HG03045 (cell line): ENCODE results near the gene LRRFIP2.
A peak's percentile ranks its signal among the peaks of the same experiment; 100 is the strongest.
"Not testable (repeated sequence)": the region's sequence is repeated elsewhere in the genome, so short reads cannot be mapped to it uniquely, and the experiment has no call there.

Experiments
- ATAC-seq: cut with Tn5 transposase; IDR thresholded peaks from one replicate; pipeline ENCODE4 v1.9.1; 2021; ENCODE audit warnings: mild to moderate bottlenecking, moderate library complexity; ENCODE audit not compliant: unreplicated experiment

Gene LRRFIP2

DNA sequence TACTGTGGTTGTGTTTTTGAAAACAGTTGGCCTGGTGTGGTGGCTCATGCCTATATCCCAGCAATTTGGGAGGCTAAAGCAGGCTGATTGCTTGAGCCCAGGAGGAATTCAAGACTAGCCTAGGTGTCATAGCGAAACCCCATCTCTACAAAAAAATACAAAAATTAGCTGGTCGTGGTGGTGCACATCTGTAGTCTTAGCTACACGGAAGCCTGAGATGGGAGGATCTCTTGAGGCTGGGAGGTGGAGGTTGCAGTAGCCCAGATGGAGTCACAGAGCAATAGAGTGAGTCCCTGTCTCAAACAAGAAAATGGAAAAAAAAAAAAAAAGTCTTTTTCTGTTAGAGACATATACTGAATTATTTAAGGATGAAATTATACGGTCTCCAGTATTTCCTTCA is 14.7 kb upstream of the LRRFIP2 start:
- no peak for ATAC-seq

- no peak for ATAC-seq
Measured at GRCh38 chr3:37183976-37184375, 9.6 kb upstream of the LRRFIP2 start.

DNA sequence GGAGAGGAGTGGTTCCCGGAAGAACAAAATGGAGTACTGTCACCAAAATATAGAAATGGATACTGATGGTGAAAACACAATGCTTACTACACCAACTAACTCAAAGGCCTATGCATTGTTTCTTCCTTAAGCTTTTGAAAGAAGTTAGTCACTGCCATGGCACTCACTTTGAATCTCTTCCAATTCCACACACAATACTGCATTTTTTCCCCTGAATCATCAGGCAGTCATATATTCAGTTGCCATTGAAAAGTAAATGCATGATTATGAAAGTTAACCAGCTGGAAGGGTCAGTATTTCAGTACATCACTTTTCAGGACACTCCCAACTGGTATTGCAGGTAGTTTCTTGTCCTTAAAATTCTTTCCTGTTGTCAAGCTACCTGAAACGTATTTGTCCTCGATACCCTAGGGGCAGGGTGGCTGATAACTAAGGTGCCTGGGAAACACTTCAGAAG is 9.0 kb upstream of the LRRFIP2 start:
- no peak for ATAC-seq

- no peak for ATAC-seq
Measured at GRCh38 chr3:37182816-37183215, 8.4 kb upstream of the LRRFIP2 start.

GRCh38 chr3:37181756-37182155 is 7.4 kb upstream of the LRRFIP2 start:
- ATAC-seq: no peak

- no peak for ATAC-seq
Measured at GRCh38 chr3:37179144-37179967, 5.0 kb upstream of the LRRFIP2 start.

DNA sequence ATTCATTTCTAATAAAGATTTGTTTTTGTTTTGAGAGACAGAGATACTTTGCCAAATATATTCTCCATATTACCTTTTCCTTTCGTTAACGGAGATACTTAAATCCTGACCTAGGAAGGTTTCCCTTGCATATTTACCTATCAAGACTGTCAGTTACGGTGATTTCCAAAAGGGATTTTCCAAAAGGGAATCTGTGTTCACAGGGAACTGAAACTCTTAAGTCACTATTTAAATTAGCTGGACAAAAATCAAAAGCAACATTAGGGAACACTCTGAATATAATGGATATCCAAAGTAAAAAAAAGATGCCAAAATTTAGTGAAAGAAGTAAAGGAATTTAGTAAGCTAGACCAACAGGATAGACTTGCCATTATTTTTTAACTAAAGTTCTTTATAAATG is 576 bp downstream of the LRRFIP2 start:
- no peak for ATAC-seq

DNA sequence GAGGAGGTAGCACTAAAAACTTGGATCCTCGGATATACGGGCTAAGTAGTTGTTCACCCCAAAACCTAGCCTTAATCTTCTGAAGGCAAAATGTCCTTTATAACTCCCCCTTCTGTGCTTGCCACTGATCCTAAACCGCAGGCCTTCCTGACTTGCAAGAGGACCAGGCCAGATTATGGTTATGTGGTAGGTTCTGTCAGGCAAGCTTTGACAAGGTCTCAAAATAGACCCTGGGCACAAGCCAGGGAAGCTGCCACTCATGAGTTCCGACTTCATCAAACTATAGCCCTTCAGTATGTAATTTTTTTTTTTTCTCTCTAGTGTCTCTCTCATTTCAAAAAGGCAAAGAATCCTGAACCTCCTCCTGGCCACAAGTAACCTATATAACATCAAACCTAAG is 3.2 kb downstream of the LRRFIP2 start:
- ATAC-seq: no peak

DNA sequence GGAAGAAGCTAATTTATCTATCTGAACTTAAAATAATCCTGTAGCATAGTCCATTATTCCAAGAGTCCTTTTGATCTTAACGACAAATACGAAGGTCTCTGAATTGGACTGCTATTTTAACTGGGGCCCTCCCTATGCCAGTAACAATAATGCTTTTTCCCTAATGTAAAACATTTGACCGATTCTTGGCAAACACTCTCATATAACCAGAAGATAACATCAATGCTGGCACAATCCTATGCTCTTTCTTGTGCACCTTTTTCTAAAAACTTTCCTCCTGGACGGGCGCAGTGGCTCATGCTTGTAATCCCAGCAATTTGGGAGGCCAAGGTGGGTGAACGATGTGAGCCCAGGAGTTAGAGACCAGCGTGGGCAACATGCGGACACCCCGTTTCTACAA is 3.9 kb downstream of the LRRFIP2 start:
- no peak for ATAC-seq

GRCh38 chr3:37170060-37170459 is 4.3 kb downstream of the LRRFIP2 start:
- no peak for ATAC-seq

GRCh38 chr3:37168896-37169295 is 5.5 kb downstream of the LRRFIP2 start:
- ATAC-seq: no peak

GRCh38 chr3:37163262-37164015 is 10.9 kb downstream of the LRRFIP2 start:
- ATAC-seq: peak; percentile 36

DNA sequence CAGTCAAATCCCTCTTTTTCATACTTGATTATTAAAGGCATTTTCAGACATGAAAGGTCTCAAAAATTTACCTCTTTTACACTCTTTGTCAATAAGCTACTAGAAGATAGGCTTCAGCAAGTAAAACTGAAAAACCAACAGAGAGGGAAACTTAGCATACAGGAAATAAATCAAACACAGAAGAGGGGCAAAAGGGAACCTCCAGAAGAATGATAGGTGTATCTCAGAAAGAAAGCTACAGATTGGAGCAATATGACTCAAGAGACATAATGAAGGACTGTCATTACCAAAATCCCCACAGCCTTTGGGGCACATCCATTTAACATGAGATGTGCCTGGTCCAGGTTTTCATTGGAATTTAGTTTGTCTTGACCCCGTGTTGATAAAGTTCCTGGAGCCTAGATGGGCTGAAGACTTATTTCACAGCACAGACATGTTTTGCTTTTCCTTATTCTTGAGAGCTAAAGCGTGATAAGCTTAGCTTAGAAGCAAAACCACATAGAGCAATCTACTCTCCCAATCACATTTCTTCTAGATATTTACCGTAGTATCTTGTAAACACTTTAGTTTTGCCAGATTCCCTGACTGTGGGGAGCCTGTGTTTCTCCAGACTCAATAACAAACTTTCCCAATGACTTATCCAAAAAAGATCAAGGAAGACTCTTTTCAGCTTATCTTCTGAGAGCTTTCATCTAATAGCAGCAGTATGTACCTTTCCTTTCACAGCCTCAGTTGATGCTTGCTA is 11.7 kb downstream of the LRRFIP2 start:
- peak; percentile 75 for ATAC-seq

DNA sequence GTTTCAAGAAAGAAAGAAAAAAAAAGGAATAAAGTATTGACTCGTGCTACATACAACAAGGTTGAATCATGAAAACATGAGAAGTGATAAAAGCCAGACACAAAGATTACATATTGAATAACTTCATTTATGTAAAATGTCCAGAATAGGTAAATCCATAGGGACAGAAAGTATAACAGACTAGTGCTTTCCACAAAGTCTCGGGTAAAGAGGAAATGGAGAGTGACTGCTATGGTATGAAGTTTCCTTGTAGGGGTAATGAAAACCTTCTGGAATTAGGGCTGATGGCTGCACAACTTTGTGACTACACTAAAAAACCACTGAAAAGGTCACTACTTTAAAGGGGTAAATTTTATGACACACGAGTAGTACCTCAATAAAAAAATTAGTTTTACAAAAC is 13.0 kb downstream of the LRRFIP2 start:
- ATAC-seq: no peak

- ATAC-seq: no peak
Measured at GRCh38 chr3:37155782-37156181, 18.6 kb downstream of the LRRFIP2 start.

DNA sequence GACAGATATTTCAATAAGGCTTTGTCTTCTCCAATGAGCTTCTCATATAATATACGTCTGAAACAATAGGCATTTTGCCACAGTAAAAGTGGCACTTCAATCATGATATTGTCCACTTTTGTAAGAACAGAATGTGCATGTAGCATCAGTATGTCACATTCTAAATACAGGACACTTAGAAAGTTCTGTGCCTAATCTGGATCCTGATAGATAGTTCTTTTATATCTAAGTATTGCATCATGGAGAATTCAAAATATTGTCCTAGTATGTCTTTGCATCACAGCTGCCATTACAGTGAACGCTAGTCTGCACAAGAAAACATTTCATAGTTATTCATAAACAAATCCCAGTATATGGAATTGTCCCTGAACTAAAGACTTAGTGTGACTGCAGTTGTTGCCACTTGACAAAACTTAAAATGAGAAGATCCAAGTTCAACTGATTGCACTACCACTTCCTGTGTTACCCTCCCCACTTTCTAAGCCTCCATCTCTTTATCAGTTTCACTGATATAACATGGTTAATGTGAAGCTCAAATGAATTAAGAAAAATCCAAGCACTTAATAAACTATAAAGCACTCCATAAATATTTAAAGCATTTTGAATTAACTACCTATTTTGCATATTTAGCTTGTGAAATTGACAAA is 19.6 kb downstream of the LRRFIP2 start:
- no peak for ATAC-seq

DNA sequence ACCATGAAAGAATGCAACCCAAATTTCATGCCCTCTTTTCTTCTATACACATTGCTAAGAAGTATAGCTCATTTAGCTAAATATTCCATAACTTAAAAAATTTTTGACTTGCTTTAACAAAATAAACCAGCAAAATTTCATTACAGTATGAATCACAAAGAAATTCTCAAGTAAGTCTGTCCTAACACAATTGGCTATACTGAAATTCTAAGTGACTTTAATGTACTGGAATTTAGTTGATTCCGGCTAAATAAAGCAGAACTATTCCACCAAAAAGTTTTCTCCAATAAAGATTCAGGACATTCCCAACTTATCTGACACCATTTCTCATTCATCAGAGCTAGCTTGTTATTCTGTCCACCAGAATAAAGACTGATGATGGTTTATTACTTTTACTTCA is 23.8 kb downstream of the LRRFIP2 start:
- no peak for ATAC-seq

DNA sequence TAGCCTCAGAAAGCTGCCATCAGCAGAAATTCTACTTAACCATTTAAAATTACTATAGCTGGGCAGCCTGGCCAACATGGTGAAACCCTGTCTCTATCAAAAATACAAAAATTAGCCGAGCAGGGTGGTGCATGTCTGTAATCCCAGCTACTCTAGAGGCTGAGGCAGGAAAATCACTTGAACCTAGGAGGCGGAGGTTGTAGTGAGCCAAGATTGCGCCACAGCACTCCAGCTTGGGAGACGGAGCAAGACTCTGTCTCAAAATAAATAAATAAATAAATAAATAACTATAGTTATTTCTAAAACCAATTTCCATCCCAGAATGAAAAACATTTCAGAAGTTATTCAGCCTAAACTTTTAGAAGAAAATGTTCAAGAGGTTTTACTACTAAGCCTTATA is 25.1 kb downstream of the LRRFIP2 start:
- ATAC-seq: no peak

- no peak for ATAC-seq
Measured at GRCh38 chr3:37148208-37148607, 26.2 kb downstream of the LRRFIP2 start.

- no peak for ATAC-seq
Measured at GRCh38 chr3:37147666-37148065, 26.7 kb downstream of the LRRFIP2 start.

DNA sequence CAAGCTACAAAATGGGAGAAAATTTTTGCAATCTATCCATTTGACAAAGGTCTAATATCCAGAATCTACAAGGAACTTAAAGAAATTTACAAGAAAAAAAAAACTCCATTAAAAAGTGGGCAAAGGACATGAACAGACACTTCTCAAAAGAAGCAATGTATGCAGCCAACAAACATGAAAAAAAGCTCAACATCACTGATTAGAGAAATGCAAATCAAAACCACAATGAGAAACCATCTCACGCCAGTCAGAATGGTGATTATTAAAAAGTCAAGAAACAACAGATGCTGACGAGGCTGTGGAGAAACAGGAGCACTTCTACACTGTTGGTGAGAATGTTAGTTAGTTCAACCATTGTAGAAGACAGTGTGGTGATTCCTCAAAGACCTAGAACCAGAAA is 27.5 kb downstream of the LRRFIP2 start:
- ATAC-seq: not testable (repeated sequence)
